ENCODE measurements around the gene ABHD17A. TPM values are rescaled to one million over a fixed set of nuclear protein-coding genes. Genes with fewer than 3 reads are reported as not detected.
"Not testable (repeated sequence)": the region's sequence is repeated elsewhere in the genome, so short reads cannot be mapped to it uniquely, and the experiment has no call there.

ABHD17A gene
- total RNA-seq, 1 experiment from 2014 or later, result 102 TPM

- H3K4me2 ChIP-seq (ENCODE audit: low read length), result peak overlapping the region; percentile 98
- no peaks in the 10 kb centered on the region for H3K36me3 ChIP-seq (ENCODE audit: low read depth, low read length)
- peak overlapping the region; percentile 64; the same call in 1 of the 2 replicates for H2AFZ ChIP-seq (ENCODE audit: low read length)
- peak overlapping the region; percentile 90 for H3K9ac ChIP-seq (ENCODE audit: low read length)
- H3F3A ChIP-seq (ENCODE audit: low read length, unreplicated experiment), result no peaks in the 10 kb centered on the region
- POLR2A ChIA-PET (ENCODE audit: unreplicated experiment), result interaction anchor here (0.5 kb wide), 1 partner anchor 1124 kb away, joined by 3 read pairs; no protein-coding TSS in a partner anchor
- peaks cover 38% of the 10 kb centered on the region for H3K79me2 ChIP-seq (ENCODE audit: low read length)
- H3K4me3 ChIP-seq (ENCODE audit: low read length), result peak overlapping the region; percentile 93
- peaks cover 10% of the 10 kb centered on the region; the same call in 1 of the 2 replicates for H3K4me1 ChIP-seq (ENCODE audit: insufficient read depth, low read length)
- H3K9me3 ChIP-seq (ENCODE audit: low read length), result no peaks in the 10 kb centered on the region
- no peaks in the 10 kb centered on the region for H4K20me1 ChIP-seq (ENCODE audit: low read length)
- H3K27ac ChIP-seq (ENCODE audit: low read length), result peak overlapping the region; percentile 62
- no peaks in the 10 kb centered on the region for H3K9me2 ChIP-seq (replicated peaks; ENCODE audit: low read length)
- TSS peak; percentile 63 for BruUV-seq (replicated peaks)
- peak; percentile 92 for ATAC-seq
- H3K27me3 ChIP-seq (ENCODE audit: low read length), result no peaks in the 10 kb centered on the region
- CTCF ChIA-PET, result interaction anchor here (0.9 kb wide), 1 partner anchor 11 kb away, joined by 5 read pairs; no protein-coding TSS in a partner anchor
- no peak for TF ChIP-seq EZH2phosphoT487 (IDR thresholded peaks at IDR 0.05; ENCODE audit: borderline replicate concordance, low read length)
- TF ChIP-seq EZH2 (IDR thresholded peaks at IDR 0.05; ENCODE audit: low read length, unreplicated experiment), result no peak
- peak; percentile 18; the same call in 1 of the 2 replicates for TF ChIP-seq CTCF (conservative IDR thresholded peaks at IDR 0.05; ENCODE audit: low read depth, low read length)
- intact Hi-C loops (cut with micrococcal nuclease), result no loop called here
- DNase-seq, result peak; percentile 83
Observed at GRCh38 chr19:1875646-1876495, 9.4 kb downstream of the ABHD17A start.

GRCh38 chr19:1875265-1875645 lies 10.0 kb downstream of the ABHD17A start:
- peaks cover 10% of the 10 kb centered on the region; the same call in 1 of the 2 replicates for H3K4me1 ChIP-seq (ENCODE audit: insufficient read depth, low read length)
- intact Hi-C loops (cut with micrococcal nuclease); H3K9me2 ChIP-seq (replicated peaks; ENCODE audit: low read length); H3K27me3 ChIP-seq (ENCODE audit: low read length); DNase-seq; BruUV-seq (replicated peaks); H3K9me3 ChIP-seq (ENCODE audit: low read length); H2AFZ ChIP-seq (ENCODE audit: low read length); POLR2A ChIA-PET (ENCODE audit: unreplicated experiment); H4K20me1 ChIP-seq (ENCODE audit: low read length); H3F3A ChIP-seq (ENCODE audit: low read length, unreplicated experiment); H3K36me3 ChIP-seq (ENCODE audit: low read depth, low read length): not testable (repeated sequence)
- H3K4me3 ChIP-seq (ENCODE audit: low read length), result peak overlapping the region; percentile 93
- H3K9ac ChIP-seq (ENCODE audit: low read length), result peak overlapping the region; percentile 90
- peak overlapping the region; percentile 62 for H3K27ac ChIP-seq (ENCODE audit: low read length)
- CTCF ChIA-PET, result interaction anchor here (0.9 kb wide), 1 partner anchor 10 kb away, joined by 5 read pairs; no protein-coding TSS in a partner anchor
- H3K4me2 ChIP-seq (ENCODE audit: low read length), result peak overlapping the region; percentile 98
- H3K79me2 ChIP-seq (ENCODE audit: low read length), result peaks cover 38% of the 10 kb centered on the region
- peak; percentile 12 for ATAC-seq

GRCh38 chr19:1874554-1875185 lies 10.6 kb downstream of the ABHD17A start:
- TF ChIP-seq EZH2phosphoT487 (IDR thresholded peaks at IDR 0.05; ENCODE audit: borderline replicate concordance, low read length), result no peak
- TF ChIP-seq CTCF (conservative IDR thresholded peaks at IDR 0.05; ENCODE audit: low read depth, low read length), result no peak
- TF ChIP-seq EZH2 (IDR thresholded peaks at IDR 0.05; ENCODE audit: low read length, unreplicated experiment), result no peak
- peak overlapping the region; percentile 90; the same call in 1 of the 2 replicates for H3K9ac ChIP-seq (ENCODE audit: low read length)

More at GRCh38 chr19:1874554-1875185, 10.6 kb downstream of the ABHD17A start:
- Histone ChIP-seq H3K4me1 (ENCODE audit: insufficient read depth, low read length) (peaks cover 10% of the 10 kb centered on the region; the same call in 1 of the 2 replicates), H3K9me3 (ENCODE audit: low read length) (no peaks in the 10 kb centered on the region), H3K4me3 (ENCODE audit: low read length) (peak overlapping the region; percentile 93), H3K9me2 (replicated peaks; ENCODE audit: low read length) (no peaks in the 10 kb centered on the region), H4K20me1 (ENCODE audit: low read length) (no peaks in the 10 kb centered on the region), H3K36me3 (ENCODE audit: low read depth, low read length) (no peaks in the 10 kb centered on the region), H3K27ac (ENCODE audit: low read length) (no peak overlapping the region), H3K27me3 (ENCODE audit: low read length) (no peaks in the 10 kb centered on the region), H3K4me2 (ENCODE audit: low read length) (peak overlapping the region; percentile 98), H3K79me2 (ENCODE audit: low read length) (peaks cover 38% of the 10 kb centered on the region), H3F3A (ENCODE audit: low read length, unreplicated experiment) (no peaks in the 10 kb centered on the region), H2AFZ (ENCODE audit: low read length) (no peak overlapping the region)
- BruUV-seq (replicated peaks), result no TSS peak
- DNase-seq, result no peak
- no peak for ATAC-seq
- POLR2A ChIA-PET (ENCODE audit: unreplicated experiment), result interaction anchor here (0.6 kb wide), 1 partner anchor 17 kb away, joined by 6 read pairs; no protein-coding TSS in a partner anchor
- intact Hi-C loops (cut with micrococcal nuclease), result no loop called here
- CTCF ChIA-PET, result interaction anchor here (0.9 kb wide), 1 partner anchor 10 kb away, joined by 5 read pairs; no protein-coding TSS in a partner anchor

Measured in PC-3 (cell line).